Breast epithelium (tissue), 3 donors: ENCODE measurements around the gene SESN1.
"Not testable (repeated sequence)": the region's sequence is repeated elsewhere in the genome, so short reads cannot be mapped to it uniquely, and the experiment has no call there.

Experiments
- CTCF ChIP-seq, 3 donors: fragments of 450-650 bp; IDR thresholded peaks; one replicate each; pipeline ENCODE4 v1.5.1; 2016 to 2017; ENCODE audit warnings: antibody characterized with exemption in 3 of 3, mild to moderate bottlenecking in 3 of 3, moderate library complexity in 3 of 3
- POLR2AphosphoS5 ChIP-seq, 3 donors: sonication (generic); formaldehyde crosslinking; IDR thresholded peaks; one replicate each; pipeline ENCODE4 v1.6.1; 2017; ENCODE audit warnings: antibody characterized with exemption in 3 of 3

GRCh38 chr6:109136530-109136929 lies 41.9 kb upstream of the SESN1 start:
- TF ChIP-seq POLR2AphosphoS5, CTCF (IDR thresholded peaks at IDR 0.05): not testable (repeated sequence)
